Measurements from ENCODE around the gene EVX2. TPM values are rescaled to one million over a fixed set of nuclear protein-coding genes. Genes with fewer than 3 reads are reported as not detected.

EVX2 gene
- total RNA-seq, 4 donors from 2014 or later: not detected

GRCh38 chr2:176122683-176123410, 39.1 kb upstream of the EVX2 start, which contains the start of gene HOXD9:
Gene HOXD9 (plus strand): TSS chr2:176122719. CDS start chr2:176122769, 50 bp downstream.
- TF ChIP-seq POLR2AphosphoS5 (IDR thresholded peaks at IDR 0.05) (no peak), EP300 (IDR thresholded peaks at IDR 0.05) (no peak), POLR2A (IDR thresholded peaks at IDR 0.05) (no peak)
- TF ChIP-seq, protein P1, sequence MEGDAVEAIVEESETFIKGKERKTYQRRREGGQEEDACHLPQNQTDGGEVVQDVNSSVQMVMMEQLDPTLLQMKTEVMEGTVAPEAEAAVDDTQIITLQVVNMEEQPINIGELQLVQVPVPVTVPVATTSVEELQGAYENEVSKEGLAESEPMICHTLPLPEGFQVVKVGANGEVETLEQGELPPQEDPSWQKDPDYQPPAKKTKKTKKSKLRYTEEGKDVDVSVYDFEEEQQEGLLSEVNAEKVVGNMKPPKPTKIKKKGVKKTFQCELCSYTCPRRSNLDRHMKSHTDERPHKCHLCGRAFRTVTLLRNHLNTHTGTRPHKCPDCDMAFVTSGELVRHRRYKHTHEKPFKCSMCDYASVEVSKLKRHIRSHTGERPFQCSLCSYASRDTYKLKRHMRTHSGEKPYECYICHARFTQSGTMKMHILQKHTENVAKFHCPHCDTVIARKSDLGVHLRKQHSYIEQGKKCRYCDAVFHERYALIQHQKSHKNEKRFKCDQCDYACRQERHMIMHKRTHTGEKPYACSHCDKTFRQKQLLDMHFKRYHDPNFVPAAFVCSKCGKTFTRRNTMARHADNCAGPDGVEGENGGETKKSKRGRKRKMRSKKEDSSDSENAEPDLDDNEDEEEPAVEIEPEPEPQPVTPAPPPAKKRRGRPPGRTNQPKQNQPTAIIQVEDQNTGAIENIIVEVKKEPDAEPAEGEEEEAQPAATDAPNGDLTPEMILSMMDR (IDR thresholded peaks at IDR 0.05): no peak
- Histone ChIP-seq H3K4me3 (peak within 1 kb of the TSS; percentile 62), H3K27ac (peak within 1 kb of the TSS; percentile 72), H3K36me3 (no peaks in the 10 kb centered on the region), H3K9me3 (no peaks in the 10 kb centered on the region), H3K4me1 (peaks cover 29% of the 10 kb centered on the region), H3K27me3 (peaks cover 97% of the 10 kb centered on the region)
- WGBS: 3% methylated on average over 24 of the region's 84 CpGs
- peak in 1 of 2 donors; percentile 91 for DNase-seq (ENCODE audit: low spot score in 2 of 2)

DNA sequence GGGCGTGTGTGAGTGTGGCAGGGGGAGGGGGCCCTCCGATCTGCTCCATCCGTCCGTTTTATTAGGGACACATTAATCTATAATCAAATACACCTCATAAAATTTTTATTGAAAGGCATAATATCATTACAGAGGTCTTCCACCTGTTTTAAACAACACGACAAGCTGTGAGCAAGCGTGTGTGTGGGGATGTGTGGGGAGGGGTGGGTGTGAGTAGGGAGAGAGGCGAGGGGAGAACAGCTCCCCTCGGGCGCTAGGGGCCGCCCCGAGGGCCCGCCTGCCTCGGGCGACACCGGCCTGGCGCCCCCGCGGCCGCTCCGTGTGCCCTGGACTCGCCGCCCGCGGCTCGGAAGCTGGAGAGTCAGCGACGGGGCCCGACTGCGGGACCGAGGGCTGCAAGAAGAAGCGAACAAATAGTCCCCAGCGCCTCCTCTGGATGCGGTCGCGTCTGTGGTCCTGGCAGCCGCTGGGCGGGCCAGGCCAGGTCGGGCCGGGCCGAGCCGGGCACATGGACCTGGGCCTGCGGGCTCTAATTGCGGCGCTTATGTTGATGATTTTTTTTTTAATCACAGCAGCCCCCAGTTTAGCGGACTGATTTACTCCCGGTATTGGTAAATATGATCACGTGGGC, 38.4 kb upstream of the EVX2 start:
- H3K27ac ChIP-seq: peak overlapping the region; percentile 72
- no peaks in the 10 kb centered on the region for H3K36me3 ChIP-seq
- 5% methylated on average over 28 of the region's 47 CpGs for WGBS
- peak overlapping the region; percentile 62 for H3K4me3 ChIP-seq
- peaks cover 97% of the 10 kb centered on the region for H3K27me3 ChIP-seq
- TF ChIP-seq EP300 (IDR thresholded peaks at IDR 0.05): no peak
- TF ChIP-seq, protein P1 (IDR thresholded peaks at IDR 0.05): no peak
- TF ChIP-seq POLR2AphosphoS5 (IDR thresholded peaks at IDR 0.05): no peak
- no peak for TF ChIP-seq POLR2A (IDR thresholded peaks at IDR 0.05)
- H3K4me1 ChIP-seq: peaks cover 34% of the 10 kb centered on the region
- no peaks in the 10 kb centered on the region for H3K9me3 ChIP-seq
- DNase-seq (ENCODE audit: low spot score in 2 of 2): no peak

- H3K27ac ChIP-seq: peak overlapping the region; percentile 72
- H3K4me1 ChIP-seq: peaks cover 36% of the 10 kb centered on the region
- H3K9me3 ChIP-seq: no peaks in the 10 kb centered on the region
- H3K27me3 ChIP-seq: peaks cover 100% of the 10 kb centered on the region
- no peak for DNase-seq (ENCODE audit: low spot score in 2 of 2)
- H3K36me3 ChIP-seq: no peaks in the 10 kb centered on the region
- H3K4me3 ChIP-seq: peak overlapping the region; percentile 62
- WGBS: 20% methylated on average over 23 of the region's 53 CpGs
- TF ChIP-seq POLR2A (IDR thresholded peaks at IDR 0.05) (no peak), POLR2AphosphoS5 (IDR thresholded peaks at IDR 0.05) (no peak), EP300 (IDR thresholded peaks at IDR 0.05) (no peak)
- TF ChIP-seq, protein P1 (IDR thresholded peaks at IDR 0.05): no peak
Observed at GRCh38 chr2:176121190-176122051, 37.7 kb upstream of the EVX2 start.

DNA sequence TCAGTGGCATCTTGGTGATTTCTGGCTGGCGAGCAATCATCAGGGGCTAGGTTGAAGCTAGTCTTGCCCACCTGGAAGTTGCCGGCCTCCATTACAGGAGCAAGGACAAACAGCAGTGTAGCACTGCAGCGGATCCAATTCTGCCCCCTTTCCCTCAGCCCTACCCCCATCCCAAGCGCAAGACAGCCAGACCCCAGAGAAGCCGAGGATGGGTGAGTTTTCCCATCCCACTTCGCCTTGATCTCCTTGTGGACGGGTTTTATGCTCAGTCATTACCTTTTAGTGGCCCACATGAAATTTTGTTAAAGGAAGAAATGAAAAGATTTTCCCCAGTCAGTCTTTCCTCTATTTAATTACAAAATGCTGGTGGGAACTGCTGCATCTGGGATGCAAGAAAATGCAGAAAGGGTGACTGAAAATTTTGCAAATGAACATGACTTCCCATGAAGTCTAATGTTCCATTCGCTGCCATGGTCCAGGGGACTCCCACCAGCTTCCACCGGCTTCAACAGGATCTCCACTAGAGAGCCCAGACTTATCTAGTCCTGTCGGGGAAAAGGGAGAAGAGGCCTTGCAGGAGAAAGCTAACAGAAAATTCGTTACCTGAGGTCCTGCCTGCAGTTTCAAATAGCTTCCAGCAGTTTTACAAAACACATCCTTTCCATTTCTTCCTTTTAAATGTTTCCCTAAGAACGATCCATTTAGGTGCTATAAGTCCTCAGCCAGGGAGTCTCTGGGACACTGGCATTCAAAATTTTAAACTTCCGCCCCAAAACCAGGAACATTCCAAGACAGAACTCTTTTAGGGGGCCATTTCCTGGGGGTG, 36.8 kb upstream of the EVX2 start:
- Histone ChIP-seq H3K36me3 (no peaks in the 10 kb centered on the region), H3K4me3 (no peak overlapping the region), H3K4me1 (peaks cover 37% of the 10 kb centered on the region), H3K9me3 (no peaks in the 10 kb centered on the region), H3K27me3 (peaks cover 100% of the 10 kb centered on the region), H3K27ac (no peak overlapping the region)
- no peak for DNase-seq (ENCODE audit: low spot score in 2 of 2)
- no peak for TF ChIP-seq POLR2AphosphoS5 (IDR thresholded peaks at IDR 0.05)
- TF ChIP-seq EP300 (IDR thresholded peaks at IDR 0.05): no peak
- TF ChIP-seq POLR2A (IDR thresholded peaks at IDR 0.05): no peak
- TF ChIP-seq, protein P1 (IDR thresholded peaks at IDR 0.05): no peak
- 47% methylated on average over 13 of the region's 13 CpGs for WGBS

Measured in suprapubic skin (tissue), 4 donors.